Astrocyte of the cerebellum (primary cell): ENCODE results near the gene C4BPA.

Source experiments
- DNase-seq: peaks from one replicate; pipeline ENCODE4 v3.0.0-alpha.2; 2011; ENCODE audit warnings: low read depth
- H3K4me3 ChIP-seq: 2 replicates; pipeline ENCODE4 v1.5.1; 2011; ENCODE audit warnings: mild to moderate bottlenecking, low read depth, low read length, moderate library complexity
- CTCF ChIP-seq: IDR thresholded peaks from 2 replicates; pipeline ENCODE4 v1.5.1; 2012; ENCODE audit warnings: low read length, low read depth, moderate library complexity, mild to moderate bottlenecking; ENCODE audit errors: missing control alignments
- in situ Hi-C: cut with HindIII; loops from 2 replicates; pipeline ENCODE4 v1.10.0; 2017; ENCODE audit warnings: low sequenced_read_pairs

Gene C4BPA

DNA sequence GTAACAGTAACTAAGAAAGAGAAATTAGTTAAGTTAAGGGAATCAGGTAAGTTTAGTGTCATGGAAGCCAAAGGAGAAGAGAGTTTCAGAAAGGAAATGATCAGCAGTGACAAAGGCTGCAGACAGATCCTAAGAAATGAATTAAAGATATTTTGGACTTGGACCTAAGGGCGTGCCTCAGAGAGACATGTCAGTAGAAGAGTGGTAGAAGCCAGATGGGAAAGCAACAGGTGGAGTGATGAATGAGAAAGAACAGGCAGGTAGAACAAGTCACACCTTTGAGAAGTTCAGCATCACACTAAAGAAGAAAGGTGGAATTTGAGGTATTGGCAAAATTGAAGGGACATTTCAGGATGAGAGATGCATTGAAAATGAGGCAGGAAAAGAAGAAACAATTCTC, 1.4 kb upstream of the C4BPA start:
- H3K4me3 ChIP-seq: no peak overlapping the region
- no peak for TF ChIP-seq CTCF
- in situ Hi-C loops: no loop called here
- DNase-seq: no peak

- no peak overlapping the region for H3K4me3 ChIP-seq
- TF ChIP-seq CTCF: no peak
- in situ Hi-C loops: no loop called here
- no peak for DNase-seq
Observed at GRCh38 chr1:207109004-207109403, 5.0 kb downstream of the C4BPA start.

GRCh38 chr1:207112616-207113296, 8.7 kb downstream of the C4BPA start:
- no peak for TF ChIP-seq CTCF
- no peak overlapping the region for H3K4me3 ChIP-seq
- DNase-seq: no peak
- in situ Hi-C loops: no loop called here

GRCh38 chr1:207115269-207115668, 11.2 kb downstream of the C4BPA start:
- no peak overlapping the region for H3K4me3 ChIP-seq
- in situ Hi-C loops: no loop called here
- no peak for TF ChIP-seq CTCF
- DNase-seq: no peak

- in situ Hi-C loops: no loop called here
- no peak for TF ChIP-seq CTCF
- DNase-seq: no peak
- H3K4me3 ChIP-seq: no peak overlapping the region
Observed at GRCh38 chr1:207124389-207124788, 20.4 kb downstream of the C4BPA start.

- in situ Hi-C loops: no loop called here
- TF ChIP-seq CTCF: no peak
- no peak for DNase-seq
- H3K4me3 ChIP-seq: no peak overlapping the region
Observed at GRCh38 chr1:207128336-207128921, 24.4 kb downstream of the C4BPA start.
